GM13977 (cell line): ENCODE measurements around the gene DISC1.

ENCODE experiments used
- DNase-seq: peaks from one replicate; pipeline ENCODE4 v3.0.0; 2012; ENCODE audit warnings: low spot score
- in situ Hi-C: fragments of 300-500 bp; cut with MboI; formaldehyde crosslinking; loops from one replicate; pipeline ENCODE4 v1.12.0; 2022; ENCODE audit warnings: low sequenced_read_pairs, low pct_unique_long_range_greater_than_20kb, mixed read lengths, inconsistent platforms; ENCODE audit not compliant: unreplicated experiment
- TF ChIP-seq, protein P1 (sequence below): IDR thresholded peaks from 2 replicates; pipeline ENCODE4 v1.5.1; 2012; ENCODE audit warnings: mild to moderate bottlenecking, control low read depth; ENCODE audit not compliant: insufficient read depth; ENCODE audit errors: extremely low read depth, missing control alignments

The DISC1 gene

DNA sequence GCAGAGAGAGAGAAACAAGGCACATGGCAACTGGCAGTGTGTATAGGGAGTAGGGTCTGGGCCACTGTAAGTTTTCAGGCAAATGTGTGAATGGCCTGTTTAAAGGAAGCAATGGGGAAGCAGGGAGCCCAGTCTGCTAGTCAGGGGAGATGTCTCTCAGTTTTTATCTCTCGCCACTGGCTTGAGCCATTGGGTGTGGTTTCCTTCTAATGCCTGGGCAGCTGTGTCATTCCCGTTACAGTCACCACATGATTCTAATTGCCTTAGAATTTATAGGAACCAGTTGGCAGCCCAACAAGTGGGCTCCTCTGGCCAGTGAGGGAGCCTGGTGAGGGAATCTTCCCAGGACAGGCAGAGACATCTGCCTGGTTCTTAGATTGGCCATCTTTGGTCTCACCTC lies 182.4 kb downstream of the DISC1 start:
- TF ChIP-seq, protein P1, sequence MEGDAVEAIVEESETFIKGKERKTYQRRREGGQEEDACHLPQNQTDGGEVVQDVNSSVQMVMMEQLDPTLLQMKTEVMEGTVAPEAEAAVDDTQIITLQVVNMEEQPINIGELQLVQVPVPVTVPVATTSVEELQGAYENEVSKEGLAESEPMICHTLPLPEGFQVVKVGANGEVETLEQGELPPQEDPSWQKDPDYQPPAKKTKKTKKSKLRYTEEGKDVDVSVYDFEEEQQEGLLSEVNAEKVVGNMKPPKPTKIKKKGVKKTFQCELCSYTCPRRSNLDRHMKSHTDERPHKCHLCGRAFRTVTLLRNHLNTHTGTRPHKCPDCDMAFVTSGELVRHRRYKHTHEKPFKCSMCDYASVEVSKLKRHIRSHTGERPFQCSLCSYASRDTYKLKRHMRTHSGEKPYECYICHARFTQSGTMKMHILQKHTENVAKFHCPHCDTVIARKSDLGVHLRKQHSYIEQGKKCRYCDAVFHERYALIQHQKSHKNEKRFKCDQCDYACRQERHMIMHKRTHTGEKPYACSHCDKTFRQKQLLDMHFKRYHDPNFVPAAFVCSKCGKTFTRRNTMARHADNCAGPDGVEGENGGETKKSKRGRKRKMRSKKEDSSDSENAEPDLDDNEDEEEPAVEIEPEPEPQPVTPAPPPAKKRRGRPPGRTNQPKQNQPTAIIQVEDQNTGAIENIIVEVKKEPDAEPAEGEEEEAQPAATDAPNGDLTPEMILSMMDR: no peak
- no peak for DNase-seq
- in situ Hi-C loops: no loop called here

- in situ Hi-C loops: no loop called here
- TF ChIP-seq, protein P1: no peak
- no peak for DNase-seq
Observed at GRCh38 chr1:231810415-231810814, 183.8 kb downstream of the DISC1 start.

DNA sequence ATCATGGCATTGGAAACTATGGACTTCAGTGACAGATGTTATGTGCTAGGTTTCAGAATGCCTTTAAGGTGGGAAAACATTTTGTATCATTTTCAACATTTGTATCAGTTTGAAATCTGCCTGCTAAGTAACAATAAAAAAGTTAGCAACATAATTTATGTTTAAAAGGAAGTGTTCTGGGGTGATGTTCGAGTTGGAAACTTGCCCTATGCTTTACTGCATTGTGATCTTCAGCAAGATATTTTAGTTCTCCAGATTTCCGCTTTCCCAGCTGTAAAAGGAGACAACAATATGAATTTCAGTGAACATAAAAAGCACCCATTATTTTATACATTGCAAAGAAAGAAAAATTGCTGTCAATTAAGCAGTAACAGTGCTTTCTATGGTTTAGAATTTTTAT lies 187.4 kb downstream of the DISC1 start:
- TF ChIP-seq, protein P1: no peak
- in situ Hi-C loops: no loop called here

DNA sequence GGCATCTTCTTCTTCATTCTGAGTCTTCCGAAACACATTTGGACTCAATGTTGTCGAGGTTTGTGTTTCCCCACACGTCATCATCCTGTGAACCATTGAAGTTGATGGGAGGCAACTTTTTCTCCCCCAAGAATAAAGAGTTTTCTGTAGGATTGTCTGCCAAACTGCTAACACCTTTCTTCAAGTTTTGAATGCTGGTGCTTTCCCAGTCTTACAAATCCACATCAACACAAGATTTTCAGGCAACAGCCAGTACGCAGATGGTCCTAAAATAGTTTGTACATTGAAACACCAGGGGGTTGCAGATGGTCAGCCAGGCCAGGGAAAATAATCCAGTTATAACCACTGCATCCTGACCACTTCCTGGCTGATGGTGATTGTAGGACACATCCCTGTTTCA lies 187.9 kb downstream of the DISC1 start:
- in situ Hi-C loops: no loop called here
- TF ChIP-seq, protein P1: no peak
- no peak for DNase-seq

More for the DNA sequence above, 187.4 kb downstream of the DISC1 start:
- DNase-seq: no peak

DNA sequence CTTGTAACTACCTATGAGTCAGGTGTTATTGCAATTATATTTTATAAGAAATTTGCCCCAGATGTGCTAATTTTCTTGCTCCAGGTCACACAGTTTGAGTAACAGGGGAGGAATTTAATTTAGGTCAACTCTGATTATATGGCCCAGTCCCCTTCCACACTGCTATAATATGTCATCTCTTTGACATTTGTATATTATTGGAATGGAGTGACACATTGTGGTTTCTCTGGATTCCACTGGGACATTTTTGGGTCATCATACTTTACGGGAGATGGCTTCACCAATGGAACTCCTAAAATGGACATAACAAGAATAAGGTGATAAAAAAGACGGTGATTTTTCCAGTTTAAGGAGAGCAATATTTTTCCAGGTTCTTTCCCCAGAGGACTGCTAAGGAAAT lies 191.2 kb downstream of the DISC1 start:
- TF ChIP-seq, protein P1: no peak
- in situ Hi-C loops: no loop called here
- DNase-seq: no peak

GRCh38 chr1:231818337-231818736 lies 191.7 kb downstream of the DISC1 start:
- DNase-seq: no peak
- in situ Hi-C loops: no loop called here
- TF ChIP-seq, protein P1: no peak

GRCh38 chr1:231821281-231821680 lies 194.7 kb downstream of the DISC1 start:
- no peak for DNase-seq
- TF ChIP-seq, protein P1: no peak
- in situ Hi-C loops: no loop called here
